ENCODE results near the gene MAPK11. TPM values are rescaled to one million over a fixed set of nuclear protein-coding genes. Genes with fewer than 3 reads are reported as not detected.

The MAPK11 gene
- total and polyA plus RNA-seq, 2 donors (not counting 1 experiment from before 2014, with no cell fraction given) = 8.1 to 9.9 TPM

DNA sequence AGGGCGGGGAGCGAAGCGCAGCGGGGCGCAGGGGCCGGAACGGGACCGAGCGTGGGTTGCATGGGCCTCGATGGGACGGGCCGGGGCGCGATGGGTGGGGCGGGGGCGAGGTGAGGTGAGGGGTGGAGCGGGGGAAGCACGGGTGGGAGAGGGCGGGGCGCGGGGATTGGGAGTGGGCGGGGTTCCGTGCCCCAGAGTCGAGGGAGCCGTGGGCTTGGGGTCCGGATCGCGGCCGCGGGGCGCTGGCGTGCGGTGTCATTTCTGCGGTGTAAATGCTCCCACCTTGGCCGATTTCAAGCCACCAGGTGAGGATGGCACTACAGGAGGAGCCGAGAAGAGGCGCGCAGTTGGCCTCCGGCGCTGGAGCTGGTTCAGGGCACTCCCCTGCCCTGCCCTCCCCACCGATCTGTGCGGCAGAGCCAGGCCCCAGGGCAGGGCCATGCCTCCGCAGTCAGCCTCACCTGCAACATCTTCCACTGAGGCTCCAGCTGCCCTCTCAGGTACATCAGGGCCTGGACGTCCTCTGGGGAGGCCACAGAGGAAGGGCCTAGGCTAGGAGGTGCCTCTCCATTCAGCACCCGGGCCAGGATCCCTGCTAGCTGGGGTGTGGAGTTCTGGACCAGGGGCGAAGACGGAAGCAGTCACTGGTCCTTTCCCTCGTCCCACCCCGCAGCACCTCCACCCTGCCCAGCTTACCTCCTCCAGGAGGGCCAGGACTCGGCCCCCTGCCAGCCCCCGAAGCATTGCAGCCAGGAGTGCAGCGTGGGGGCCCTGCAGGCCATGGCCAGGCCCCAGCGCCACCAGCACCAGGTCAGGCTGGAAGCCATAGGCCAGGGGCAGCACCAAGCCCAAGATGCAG, 24.7 kb downstream of the MAPK11 start:
- H3K4me2 ChIP-seq (replicated peaks; ENCODE audit: low read depth, low read length, poor library complexity, severe bottlenecking) = peak overlapping the region; percentile 93
- H4K20me1 ChIP-seq (ENCODE audit: control insufficient read depth, insufficient read depth, low read length, poor library complexity, severe bottlenecking) = peaks cover 73% of the 10 kb centered on the region

More for the DNA sequence above, 24.7 kb downstream of the MAPK11 start:
- no peaks in the 10 kb centered on the region for H3K9me3 Mint-ChIP-seq (ENCODE audit: insufficient read depth)
- no peak for TF ChIP-seq EZH2 (IDR thresholded peaks at IDR 0.05; ENCODE audit: borderline replicate concordance, insufficient read depth, low read depth, low read length, poor library complexity, severe bottlenecking)
- TF ChIP-seq, protein P1, sequence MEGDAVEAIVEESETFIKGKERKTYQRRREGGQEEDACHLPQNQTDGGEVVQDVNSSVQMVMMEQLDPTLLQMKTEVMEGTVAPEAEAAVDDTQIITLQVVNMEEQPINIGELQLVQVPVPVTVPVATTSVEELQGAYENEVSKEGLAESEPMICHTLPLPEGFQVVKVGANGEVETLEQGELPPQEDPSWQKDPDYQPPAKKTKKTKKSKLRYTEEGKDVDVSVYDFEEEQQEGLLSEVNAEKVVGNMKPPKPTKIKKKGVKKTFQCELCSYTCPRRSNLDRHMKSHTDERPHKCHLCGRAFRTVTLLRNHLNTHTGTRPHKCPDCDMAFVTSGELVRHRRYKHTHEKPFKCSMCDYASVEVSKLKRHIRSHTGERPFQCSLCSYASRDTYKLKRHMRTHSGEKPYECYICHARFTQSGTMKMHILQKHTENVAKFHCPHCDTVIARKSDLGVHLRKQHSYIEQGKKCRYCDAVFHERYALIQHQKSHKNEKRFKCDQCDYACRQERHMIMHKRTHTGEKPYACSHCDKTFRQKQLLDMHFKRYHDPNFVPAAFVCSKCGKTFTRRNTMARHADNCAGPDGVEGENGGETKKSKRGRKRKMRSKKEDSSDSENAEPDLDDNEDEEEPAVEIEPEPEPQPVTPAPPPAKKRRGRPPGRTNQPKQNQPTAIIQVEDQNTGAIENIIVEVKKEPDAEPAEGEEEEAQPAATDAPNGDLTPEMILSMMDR (IDR thresholded peaks at IDR 0.05) = no peak
- no peak for DNase-seq
- peak; percentile 46 for ATAC-seq (ENCODE audit: low read depth)
- intact Hi-C loops (cut with micrococcal nuclease) = loop anchor here (1.0 to 2.0 kb wide), 5 partner anchors 25 to 375 kb away; partner anchors contain the start of genes MAPK11 and SCO2
- peak overlapping the region; percentile 96 for H3K4me3 Mint-ChIP-seq
- ChIA-PET POLR2A (interaction anchor here (1.6 kb wide), 1 partner anchor 55 kb away, joined by 8 read pairs; no protein-coding TSS in a partner anchor), CTCF (interaction anchor here (1.1 to 2.9 kb wide), 3 partner anchors 97 to 376 kb away, joined by 4 to 16 read pairs (median 7); partner anchors contain the start of gene SCO2)
- Histone ChIP-seq H3K36me3 (replicated peaks in 1 of 2; ENCODE audit: control extremely low read depth in 1 of 2, control insufficient read depth in 1 of 2, extremely low read depth in 1 of 2, insufficient read depth in 2 of 2, low read length in 1 of 2) (peaks cover 0 to 29% of the 10 kb centered on the region in 2 experiments), H3K27ac (ENCODE audit: low read length in 2 of 2) (peak overlapping the region; percentile 91 to 96), H2AFZ (ENCODE audit: insufficient read depth, low read depth, low read length, poor library complexity, severe bottlenecking) (peak overlapping the region; percentile 85), H3K9ac (ENCODE audit: low read length) (peak overlapping the region; percentile 88), H3K9me3 (ENCODE audit: control extremely low read depth in 1 of 3, control insufficient read depth in 2 of 3, insufficient read depth in 1 of 3, low read length in 2 of 3) (no peaks in the 10 kb centered on the region), H3K27me3 (replicated peaks in 1 of 4; ENCODE audit: control extremely low read depth in 1 of 4, control insufficient read depth in 3 of 4, insufficient read depth in 4 of 4, low read length in 3 of 4) (no peaks in the 10 kb centered on the region), H3K4me1 (ENCODE audit: control insufficient read depth in 2 of 2, insufficient read depth in 2 of 2, low read length in 2 of 2) (peaks cover 41 to 75% of the 10 kb centered on the region in 2 donors), H3K79me2 (ENCODE audit: control insufficient read depth, insufficient read depth, low read length) (peaks cover 72% of the 10 kb centered on the region), H3K4me3 (ENCODE audit: control extremely low read depth in 1 of 5, extremely low read depth in 1 of 5, insufficient read depth in 1 of 5, low read depth in 2 of 5, low read length in 4 of 5) (peak overlapping the region; percentile 35 to 99 (median 90))
- H3K4me1 Mint-ChIP-seq = peaks cover 45% of the 10 kb centered on the region
- peak overlapping the region; percentile 99 for H3K27ac Mint-ChIP-seq
- no peaks in the 10 kb centered on the region for H3K27me3 Mint-ChIP-seq
- WGBS (ENCODE audit: insufficient coverage) = 21% methylated on average over 44 of the region's 53 CpGs

Measured in B cell (primary cell).